ENCODE data around the gene UBD.

- TF ChIP-seq, protein P1, sequence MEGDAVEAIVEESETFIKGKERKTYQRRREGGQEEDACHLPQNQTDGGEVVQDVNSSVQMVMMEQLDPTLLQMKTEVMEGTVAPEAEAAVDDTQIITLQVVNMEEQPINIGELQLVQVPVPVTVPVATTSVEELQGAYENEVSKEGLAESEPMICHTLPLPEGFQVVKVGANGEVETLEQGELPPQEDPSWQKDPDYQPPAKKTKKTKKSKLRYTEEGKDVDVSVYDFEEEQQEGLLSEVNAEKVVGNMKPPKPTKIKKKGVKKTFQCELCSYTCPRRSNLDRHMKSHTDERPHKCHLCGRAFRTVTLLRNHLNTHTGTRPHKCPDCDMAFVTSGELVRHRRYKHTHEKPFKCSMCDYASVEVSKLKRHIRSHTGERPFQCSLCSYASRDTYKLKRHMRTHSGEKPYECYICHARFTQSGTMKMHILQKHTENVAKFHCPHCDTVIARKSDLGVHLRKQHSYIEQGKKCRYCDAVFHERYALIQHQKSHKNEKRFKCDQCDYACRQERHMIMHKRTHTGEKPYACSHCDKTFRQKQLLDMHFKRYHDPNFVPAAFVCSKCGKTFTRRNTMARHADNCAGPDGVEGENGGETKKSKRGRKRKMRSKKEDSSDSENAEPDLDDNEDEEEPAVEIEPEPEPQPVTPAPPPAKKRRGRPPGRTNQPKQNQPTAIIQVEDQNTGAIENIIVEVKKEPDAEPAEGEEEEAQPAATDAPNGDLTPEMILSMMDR (IDR thresholded peaks at IDR 0.05 in 8 of 11, conservative IDR thresholded peaks at IDR 0.05 in 3 of 11) = no peak
- no peak for TF ChIP-seq POLR2A (IDR thresholded peaks at IDR 0.05)
Measured at GRCh38 chr6:29506446-29507067, 53.0 kb downstream of the UBD start.

Data from spleen (tissue), 7 donors.